ENCODE results near the gene HEXIM1.

- TF ChIP-seq CTCF (IDR thresholded peaks at IDR 0.05; ENCODE audit: poor library complexity) (no peak), EZH2phosphoT487 (IDR thresholded peaks at IDR 0.05; ENCODE audit: low read depth, severe bottlenecking, unreplicated experiment) (no peak)
These were observed 47.1 kb downstream of the HEXIM1 start for GRCh38 chr17:45195424-45195823.

Data from hepatocyte (in vitro differentiated cells).